ENCODE results near the gene KSR1. TPM values are rescaled to one million over a fixed set of nuclear protein-coding genes. Genes with fewer than 3 reads are reported as not detected.

KSR1 gene
- total and polyA plus RNA-seq, 3 donors from 2014 or later = 44.8 to 80.7 (median 63.7) TPM

- DNase-seq = no peak
- H3K9me3 ChIP-seq = no peaks in the 10 kb centered on the region
- H3K4me3 ChIP-seq = no peak overlapping the region
- no peak overlapping the region for H3K27ac ChIP-seq
- no peaks in the 10 kb centered on the region for H3K36me3 ChIP-seq (ENCODE audit: low read depth, missing control alignments)
- H3K4me1 ChIP-seq = peaks cover 8% of the 10 kb centered on the region
- no peak for TF ChIP-seq CTCF (IDR thresholded peaks at IDR 0.05)
- TF ChIP-seq POLR2A (IDR thresholded peaks at IDR 0.05) = no peak
- WGBS, 2 donors = 88 to 100% methylated on average over 2 to 5 of the region's 5 CpGs
- H3K27me3 ChIP-seq = no peaks in the 10 kb centered on the region
- intact Hi-C loops (cut with DNase I; ENCODE audit: low total_unique reads) = loop anchor here (10.0 kb wide), 3 partner anchors 63 to 243 kb away; partner anchors contain the start of gene KSR1
Observed at GRCh38 chr17:27597783-27598320, 141.6 kb downstream of the KSR1 start.

GRCh38 chr17:27598337-27599050 is 142.2 kb downstream of the KSR1 start:
- H3K4me1 ChIP-seq = peaks cover 8% of the 10 kb centered on the region
- no peak for DNase-seq
- no peaks in the 10 kb centered on the region for H3K36me3 ChIP-seq (ENCODE audit: low read depth, missing control alignments)
- TF ChIP-seq CTCF (IDR thresholded peaks at IDR 0.05) (no peak), POLR2A (IDR thresholded peaks at IDR 0.05) (no peak)
- no peaks in the 10 kb centered on the region for H3K9me3 ChIP-seq
- 79 to 83% methylated on average over 17 of the region's 17 CpGs for WGBS, 2 donors
- no peak overlapping the region for H3K27ac ChIP-seq
- intact Hi-C loops (cut with DNase I; ENCODE audit: low total_unique reads) = loop anchor here (10.0 kb wide), 3 partner anchors 64 to 244 kb away; partner anchors contain the start of gene KSR1
- no peak overlapping the region for H3K4me3 ChIP-seq
- no peaks in the 10 kb centered on the region for H3K27me3 ChIP-seq

- intact Hi-C loops (cut with DNase I; ENCODE audit: low total_unique reads) = loop anchor here (10.0 kb wide), 1 partner anchor 356 kb away; no protein-coding TSS in a partner anchor
- Histone ChIP-seq H3K4me1 (peaks cover 8% of the 10 kb centered on the region), H3K27me3 (no peaks in the 10 kb centered on the region), H3K4me3 (no peak overlapping the region), H3K36me3 (ENCODE audit: low read depth, missing control alignments) (no peaks in the 10 kb centered on the region), H3K9me3 (no peaks in the 10 kb centered on the region), H3K27ac (no peak overlapping the region)
- WGBS, 2 donors = 93 to 97% methylated on average over 8 of the region's 8 CpGs
- no peak for DNase-seq
- TF ChIP-seq POLR2A (IDR thresholded peaks at IDR 0.05) (no peak), CTCF (IDR thresholded peaks at IDR 0.05) (no peak)
Observed at GRCh38 chr17:27600471-27600870, 144.2 kb downstream of the KSR1 start.

- TF ChIP-seq POLR2A (IDR thresholded peaks at IDR 0.05) = no peak
- peak; percentile 93 to 95 (median 93) for TF ChIP-seq CTCF (IDR thresholded peaks at IDR 0.05)
- peak; percentile 94 for DNase-seq
- no peaks in the 10 kb centered on the region for H3K36me3 ChIP-seq (ENCODE audit: low read depth, missing control alignments)
- peaks cover 8% of the 10 kb centered on the region for H3K4me1 ChIP-seq
- 69 to 71% methylated on average over 11 of the region's 11 CpGs for WGBS, 2 donors
- H3K27ac ChIP-seq = no peak overlapping the region
- H3K27me3 ChIP-seq = no peaks in the 10 kb centered on the region
- intact Hi-C loops (cut with DNase I; ENCODE audit: low total_unique reads) = loop anchor here (10.0 kb wide), 1 partner anchor 357 kb away; no protein-coding TSS in a partner anchor
- H3K4me3 ChIP-seq = no peak overlapping the region
- H3K9me3 ChIP-seq = no peaks in the 10 kb centered on the region
Observed at GRCh38 chr17:27601069-27601974, 145.1 kb downstream of the KSR1 start.

All from testis (tissue), 3 donors.